HepG2 (cell line): Measurements from ENCODE around the gene SUSD3. TPM values are rescaled to one million over a fixed set of nuclear protein-coding genes. Genes with fewer than 3 reads are reported as not detected.

Experiments
- ATAC-seq: fragments of 200-7000 bp; cut with Tn5 transposase; 3 replicates; pipeline ENCODE4 v1.9.1; 2020; ENCODE audit warnings: mild to moderate bottlenecking, moderate library complexity
- BruUV-seq: library from RNA; stranded (reverse); fragments of 400-500 nt; replicated peaks from 2 replicates; lab custom pipeline; 2021; lab: Mats Ljungman, UMichigan
- CTCF ChIA-PET: fragments of 300-600 bp; formaldehyde crosslinking; extraction: SDS; loops from one replicate; lab custom pipeline; 2021; ENCODE audit warnings: low total read pairs, inconsistent platforms, low intra/inter-chr PET ratio; lab: Yijun Ruan, JAX
- POLR2A ChIA-PET: fragments of 350-600 bp; sonication (Branson Sonifier 250); formaldehyde crosslinking; loops from one replicate; lab custom pipeline; 2020; ENCODE audit warnings: antibody characterized with exemption, inconsistent platforms; lab: Yijun Ruan, JAX
- DNase-seq: peaks from one replicate; pipeline ENCODE4 v3.0.0-alpha.2; 2015; ENCODE audit warnings: low spot score
- FAIRE-seq: peaks from 3 replicates; lab custom pipeline; 2011; peaks lifted over from hg19 to GRCh38; lab: Jason Lieb, UNC
- H2AFZ ChIP-seq: one replicate; pipeline ENCODE4 v1.6.1; 2011; ENCODE audit warnings: low read length, inconsistent platforms
- H3K27ac ChIP-seq: fragments of 300-600 bp; 3 replicates; pipeline ENCODE4 v1.8.0; 2011; ENCODE audit warnings: mixed run types, mild to moderate bottlenecking, mixed read lengths, low read length, inconsistent platforms; ENCODE audit not compliant: insufficient read depth; ENCODE audit errors: extremely low read length
- H3K27me3 ChIP-seq, 2 experiments: fragments of 200-600 bp in 1 of 2; 2 replicates in 1 of 2; 3 replicates in 1 of 2; pipeline versions ENCODE4 v1.6.0 to v1.8.0; 2011; ENCODE audit warnings: low read length in 2 of 2, mild to moderate bottlenecking in 2 of 2, moderate library complexity in 2 of 2, inconsistent platforms in 1 of 2; ENCODE audit not compliant: insufficient read depth in 2 of 2, control insufficient read depth in 1 of 2
- H3K36me3 ChIP-seq, 2 experiments: fragments of 200-600 bp in 1 of 2; replicated peaks in 1 of 2; 2 replicates in 1 of 2; 3 replicates in 1 of 2; pipeline versions ENCODE4 v1.5.1 to v1.8.0; 2011; ENCODE audit warnings: low read length in 2 of 2, inconsistent platforms in 1 of 2; ENCODE audit not compliant: insufficient read depth in 2 of 2, control insufficient read depth in 1 of 2
- H3K4me1 ChIP-seq: 2 replicates; pipeline ENCODE4 v1.5.1; 2012; ENCODE audit warnings: low read length, inconsistent platforms; ENCODE audit not compliant: insufficient read depth
- H3K4me2 ChIP-seq: 2 replicates; pipeline ENCODE4 v1.6.0; 2011; ENCODE audit warnings: low read depth, low read length, inconsistent platforms
- H3K4me3 ChIP-seq, 3 experiments: fragments of 200-600 bp in 1 of 3; sonication (generic), shearing (Covaris generic) in 1 of 3; replicated peaks in 1 of 3; 2 replicates each; pipeline ENCODE4 v1.5.1; 2011 to 2016; ENCODE audit warnings: low read length in 3 of 3, inconsistent platforms in 2 of 3, low read depth in 2 of 3, mild to moderate bottlenecking in 2 of 3, control low read depth in 1 of 3, mixed read lengths in 1 of 3; ENCODE audit not compliant: insufficient read depth in 1 of 3
- H3K79me2 ChIP-seq: one replicate; pipeline ENCODE4 v1.6.1; 2011; ENCODE audit warnings: low read length, inconsistent platforms; ENCODE audit not compliant: insufficient read depth
- H3K9ac ChIP-seq: 2 replicates; pipeline ENCODE4 v1.6.0; 2011; ENCODE audit warnings: mild to moderate bottlenecking, low read depth, low read length, inconsistent platforms; ENCODE audit not compliant: insufficient read depth
- H3K9me3 ChIP-seq: 2 replicates; pipeline ENCODE4 v1.5.1; 2012; ENCODE audit warnings: mild to moderate bottlenecking, low read length
- H4K20me1 ChIP-seq: 2 replicates; pipeline ENCODE4 v1.6.0; 2011; ENCODE audit warnings: inconsistent platforms, mild to moderate bottlenecking, low read length, moderate library complexity; ENCODE audit not compliant: insufficient read depth
- CSRNP1 ChIP-seq: sonication (generic); formaldehyde crosslinking; IDR thresholded peaks from 2 replicates; pipeline ENCODE4 v1.8.1; 2023; ENCODE audit warnings: mild to moderate bottlenecking, missing genetic modification reagents
- ERF ChIP-seq: IDR thresholded peaks from 2 replicates; pipeline ENCODE4 v1.6.1; 2018; ENCODE audit warnings: missing biosample characterization, missing genetic modification reagents
- HMG20B ChIP-seq: conservative IDR thresholded peaks from 2 replicates; pipeline ENCODE4 v1.6.1; 2016; ENCODE audit warnings: missing genetic modification reagents, missing compliant biosample characterization
- MXI1 ChIP-seq: IDR thresholded peaks from 3 replicates; pipeline ENCODE4 v1.6.1; 2012; ENCODE audit warnings: low read depth, low read length, inconsistent platforms, borderline replicate concordance
- RAD51 ChIP-seq: fragments of 450-650 bp; IDR thresholded peaks from 2 replicates; pipeline ENCODE4 v1.6.1; 2016; ENCODE audit warnings: borderline replicate concordance
- SP1 ChIP-seq, 2 experiments: fragments of 450-650 bp in 1 of 2; sonication (generic) in 1 of 2; formaldehyde crosslinking in 1 of 2; IDR thresholded peaks; 2 replicates each; pipeline versions ENCODE4 v1.4.0 to v1.6.1; 2016 to 2020; ENCODE audit warnings: missing genetic modification reagents in 1 of 2
- ZNF207 ChIP-seq: fragments of 450-650 bp; IDR thresholded peaks from 2 replicates; pipeline ENCODE4 v1.6.1; 2016; ENCODE audit warnings: antibody characterized with exemption, borderline replicate concordance
- ZSCAN30 ChIP-seq: sonication (generic); formaldehyde crosslinking; IDR thresholded peaks from 2 replicates; pipeline ENCODE4 v1.5.0; 2020; ENCODE audit warnings: mild to moderate bottlenecking, missing genetic modification reagents
- WGBS: methylation state at CpG from one replicate; pipeline ENCODE4 v1.1.6; 2017; ENCODE audit warnings: low lambda C conversion rate; 5-methylcytosine and 5-hydroxymethylcytosine counted together
- in situ Hi-C: cut with HindIII; loops from 2 replicates; pipeline ENCODE4 v1.10.0; 2017; ENCODE audit warnings: low pct_unique_long_range_greater_than_20kb; ENCODE audit not compliant: extremely low pct_ligation_motif_present
- intact Hi-C: fragments of 100-400 bp; cut with micrococcal nuclease; formaldehyde crosslinking; loops from one replicate; pipeline ENCODE4 v1.10.0; 2022; ENCODE audit not compliant: unreplicated experiment
- polyA plus RNA-seq, 8 experiments: library from polyadenylated mRNA; depleted of rRNA in 3 of 8; stranded (reverse) in 7 of 8; unstranded in 1 of 8; fragments of >200 nt; fragmentation: Illumina TruSeq in 4 of 8; extraction: Trizol in 4 of 8; gene quantifications; 2 replicates each; pipeline versions ENCODE4 v1.2.1 to v1.2.3, GENCODE V29; 2011 to 2016; ENCODE audit warnings: low read depth in 4 of 8, missing spikeins in 1 of 8, mixed read lengths in 1 of 8; ENCODE audit not compliant: insufficient read depth in 1 of 8
- total RNA-seq, 5 experiments: library from RNA; depleted of rRNA; stranded (reverse); fragments of >200 nt; fragmentation: Illumina TruSeq; extraction: Trizol; gene quantifications; 2 replicates each; pipeline ENCODE4 v1.2.3, GENCODE V29; 2016; ENCODE audit warnings: low read depth in 1 of 5
- TF ChIP-seq, protein P1 (sequence below): sonication (generic); formaldehyde crosslinking; IDR thresholded peaks from 2 replicates; pipeline ENCODE4 v1.4.0; 2020; ENCODE audit warnings: mild to moderate bottlenecking, low read depth, missing genetic modification reagents
- TF ChIP-seq, protein P2 (sequence below): IDR thresholded peaks from 2 replicates; pipeline ENCODE4 v1.6.1; 2016; ENCODE audit warnings: low read depth, control low read depth

Gene SUSD3
- total and polyA plus RNA-seq, 2 of the 13 experiments (the other 11 are each of a cell fraction or from before 2014, with no cell fraction given): 7.0 to 9.1 TPM

GRCh38 chr9:93057703-93058354 is 672 bp upstream of the SUSD3 start:
- Histone ChIP-seq H2AFZ (no peak overlapping the region), H3K9me3 (no peaks in the 10 kb centered on the region), H3K27me3 (peaks cover 9 to 23% of the 10 kb centered on the region in 2 experiments; a peak in 3 of 5 replicates), H3K9ac (peak overlapping the region; percentile 48), H3K4me1 (peaks cover 80% of the 10 kb centered on the region), H3K4me2 (peak overlapping the region; percentile 86), H4K20me1 (no peaks in the 10 kb centered on the region), H3K4me3 (peak overlapping the region in 2 of 3 experiments; percentile 35 to 64; a peak in 4 of 6 replicates), H3K79me2 (no peaks in the 10 kb centered on the region), H3K36me3 (no peaks in the 10 kb centered on the region), H3K27ac (peak overlapping the region; percentile 33)
- 10% methylated on average over 14 of the region's 14 CpGs for WGBS
- FAIRE-seq (no peak), ATAC-seq (peak; percentile 2; the same call in 2 of the 3 replicates), DNase-seq (no peak)
- ChIA-PET POLR2A (no interaction called here), CTCF (no interaction called here)
- in situ Hi-C loops (no loop called here), intact Hi-C loops (loop anchor here (5.0 kb wide), 1 partner anchor 56 kb away; no protein-coding TSS in a partner anchor)
- no TSS peak for BruUV-seq
- no peak for TF ChIP-seq MXI1
- TF ChIP-seq, protein P1, sequence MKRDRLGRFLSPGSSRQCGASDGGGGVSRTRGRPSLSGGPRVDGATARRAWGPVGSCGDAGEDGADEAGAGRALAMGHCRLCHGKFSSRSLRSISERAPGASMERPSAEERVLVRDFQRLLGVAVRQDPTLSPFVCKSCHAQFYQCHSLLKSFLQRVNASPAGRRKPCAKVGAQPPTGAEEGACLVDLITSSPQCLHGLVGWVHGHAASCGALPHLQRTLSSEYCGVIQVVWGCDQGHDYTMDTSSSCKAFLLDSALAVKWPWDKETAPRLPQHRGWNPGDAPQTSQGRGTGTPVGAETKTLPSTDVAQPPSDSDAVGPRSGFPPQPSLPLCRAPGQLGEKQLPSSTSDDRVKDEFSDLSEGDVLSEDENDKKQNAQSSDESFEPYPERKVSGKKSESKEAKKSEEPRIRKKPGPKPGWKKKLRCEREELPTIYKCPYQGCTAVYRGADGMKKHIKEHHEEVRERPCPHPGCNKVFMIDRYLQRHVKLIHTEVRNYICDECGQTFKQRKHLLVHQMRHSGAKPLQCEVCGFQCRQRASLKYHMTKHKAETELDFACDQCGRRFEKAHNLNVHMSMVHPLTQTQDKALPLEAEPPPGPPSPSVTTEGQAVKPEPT (CRISPR knock-in tag): no peak
- TF ChIP-seq ERF (CRISPR knock-in tag): peak; percentile 16; the same call in 1 of the 2 replicates
- TF ChIP-seq ZSCAN30 (CRISPR knock-in tag): no peak
- TF ChIP-seq, protein P2, sequence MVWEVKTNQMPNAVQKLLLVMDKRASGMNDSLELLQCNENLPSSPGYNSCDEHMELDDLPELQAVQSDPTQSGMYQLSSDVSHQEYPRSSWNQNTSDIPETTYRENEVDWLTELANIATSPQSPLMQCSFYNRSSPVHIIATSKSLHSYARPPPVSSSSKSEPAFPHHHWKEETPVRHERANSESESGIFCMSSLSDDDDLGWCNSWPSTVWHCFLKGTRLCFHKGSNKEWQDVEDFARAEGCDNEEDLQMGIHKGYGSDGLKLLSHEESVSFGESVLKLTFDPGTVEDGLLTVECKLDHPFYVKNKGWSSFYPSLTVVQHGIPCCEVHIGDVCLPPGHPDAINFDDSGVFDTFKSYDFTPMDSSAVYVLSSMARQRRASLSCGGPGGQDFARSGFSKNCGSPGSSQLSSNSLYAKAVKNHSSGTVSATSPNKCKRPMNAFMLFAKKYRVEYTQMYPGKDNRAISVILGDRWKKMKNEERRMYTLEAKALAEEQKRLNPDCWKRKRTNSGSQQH (CRISPR knock-in tag): no peak
- TF ChIP-seq SP1 (IDR thresholded peaks at IDR 0.05): no peak
- no peak for TF ChIP-seq SP1 (CRISPR knock-in tag; IDR thresholded peaks at IDR 0.05)
- no peak for TF ChIP-seq HMG20B (CRISPR knock-in tag)
- no peak for TF ChIP-seq RAD51
- TF ChIP-seq ZNF207: no peak
- TF ChIP-seq CSRNP1 (CRISPR knock-in tag): 0 out of 2 replicates have a peak, but pooled peaks have one; percentile 44
